Osteocyte (in vitro differentiated cells): ENCODE measurements around the gene NFKB2. TPM values are rescaled to one million over a fixed set of nuclear protein-coding genes. Genes with fewer than 3 reads are reported as not detected.

ENCODE experiments used
- DNase-seq: peaks from one replicate; pipeline ENCODE4 v3.0.0; 2021; ENCODE audit warnings: mixed read lengths; ENCODE audit not compliant: unreplicated experiment; ENCODE audit errors: extremely low spot score
- H3K27ac Mint-ChIP-seq: one replicate; pipeline ENCODE4 v1.8.0; 2021; ENCODE audit warnings: mild to moderate bottlenecking, mixed read lengths; ENCODE audit not compliant: unreplicated experiment
- H3K27me3 Mint-ChIP-seq: one replicate; pipeline ENCODE4 v1.8.0; 2021; ENCODE audit warnings: mixed read lengths; ENCODE audit not compliant: unreplicated experiment
- H3K36me3 Mint-ChIP-seq: one replicate; pipeline ENCODE4 v1.8.0; 2021; ENCODE audit warnings: mixed read lengths; ENCODE audit not compliant: unreplicated experiment
- H3K4me1 Mint-ChIP-seq: one replicate; pipeline ENCODE4 v1.8.0; 2021; ENCODE audit warnings: mixed read lengths; ENCODE audit not compliant: unreplicated experiment
- H3K4me3 Mint-ChIP-seq: one replicate; pipeline ENCODE4 v1.8.0; 2021; ENCODE audit warnings: mild to moderate bottlenecking, moderate library complexity, mixed read lengths; ENCODE audit not compliant: unreplicated experiment
- H3K9me3 Mint-ChIP-seq: one replicate; pipeline ENCODE4 v1.8.0; 2021; ENCODE audit warnings: mixed read lengths; ENCODE audit not compliant: unreplicated experiment
- CTCF ChIP-seq: fragments of 200-600 bp; sonication (generic); IDR thresholded peaks from 2 replicates; pipeline ENCODE4 v1.5.0; 2021; ENCODE audit warnings: antibody characterized with exemption, mild to moderate bottlenecking, moderate library complexity
- total RNA-seq: library from RNA; stranded (reverse); gene quantifications from 2 replicates; pipeline ENCODE4 v1.2.1, GENCODE V29; 2021

Gene NFKB2
- total RNA-seq, 1 donor from 2014 or later, result 38.6 TPM

GRCh38 chr10:102394079-102394800 is 1.3 kb upstream of the NFKB2 start:
- TF ChIP-seq CTCF, result peak; percentile 38
- no peaks in the 10 kb centered on the region for H3K9me3 Mint-ChIP-seq

GRCh38 chr10:102394801-102395399 is 605 bp upstream of the NFKB2 start:
- no peak for DNase-seq
- H3K27ac Mint-ChIP-seq, result peak overlapping the region; percentile 95
- H3K4me3 Mint-ChIP-seq, result peak overlapping the region; percentile 87
- peaks cover 35% of the 10 kb centered on the region for H3K4me1 Mint-ChIP-seq
- TF ChIP-seq CTCF, result no peak
- H3K27me3 Mint-ChIP-seq, result peaks cover 8% of the 10 kb centered on the region
- no peaks in the 10 kb centered on the region for H3K9me3 Mint-ChIP-seq
- H3K36me3 Mint-ChIP-seq, result peaks cover 2% of the 10 kb centered on the region

More at GRCh38 chr10:102394079-102394800, 1.3 kb upstream of the NFKB2 start:
- Mint-ChIP-seq H3K36me3 (peaks cover 2% of the 10 kb centered on the region), H3K4me1 (peaks cover 31% of the 10 kb centered on the region), H3K27ac (peak overlapping the region; percentile 95), H3K4me3 (peak overlapping the region; percentile 87), H3K27me3 (peaks cover 10% of the 10 kb centered on the region)
- peak; percentile 96 for DNase-seq

GRCh38 chr10:102396317-102396650 is 779 bp downstream of the NFKB2 start:
- peaks cover 4% of the 10 kb centered on the region for H3K36me3 Mint-ChIP-seq
- H3K4me1 Mint-ChIP-seq, result peaks cover 37% of the 10 kb centered on the region
- peak overlapping the region; percentile 87 for H3K4me3 Mint-ChIP-seq
- no peaks in the 10 kb centered on the region for H3K9me3 Mint-ChIP-seq
- no peak for DNase-seq
- no peak for TF ChIP-seq CTCF
- H3K27ac Mint-ChIP-seq, result peak overlapping the region; percentile 81
- no peaks in the 10 kb centered on the region for H3K27me3 Mint-ChIP-seq

- Mint-ChIP-seq H3K4me3 (peak overlapping the region; percentile 87), H3K9me3 (no peaks in the 10 kb centered on the region), H3K27me3 (no peaks in the 10 kb centered on the region), H3K36me3 (peaks cover 4% of the 10 kb centered on the region), H3K4me1 (peaks cover 37% of the 10 kb centered on the region), H3K27ac (peak overlapping the region; percentile 81)
- peak; percentile 76 for DNase-seq
- no peak for TF ChIP-seq CTCF
These were observed 1.2 kb downstream of the NFKB2 start for GRCh38 chr10:102396730-102397151.
